Measurements from ENCODE around the gene PDGFB. TPM values are rescaled to one million over a fixed set of nuclear protein-coding genes. Genes with fewer than 3 reads are reported as not detected.
"Not testable (repeated sequence)": the region's sequence is repeated elsewhere in the genome, so short reads cannot be mapped to it uniquely, and the experiment has no call there.

Gene PDGFB
- total RNA-seq, 2 donors from 2014 or later, result 21.9 to 22.0 TPM

- H3K27me3 ChIP-seq, result no peaks in the 10 kb centered on the region
- no peak for DNase-seq (ENCODE audit: low spot score)
- no peaks in the 10 kb centered on the region for H3K9me3 ChIP-seq
- H3K4me1 ChIP-seq, result peaks cover 0 to 16% of the 10 kb centered on the region in 2 donors
- H3K4me3 ChIP-seq, result no peak overlapping the region
- TF ChIP-seq CTCF (IDR thresholded peaks at IDR 0.05), result no peak
- no peak overlapping the region for H3K27ac ChIP-seq
- H3K36me3 ChIP-seq, result peaks cover 38% of the 10 kb centered on the region
Measured at GRCh38 chr22:39223091-39223710, 21.6 kb downstream of the PDGFB start.

GRCh38 chr22:39221999-39222686 is 22.6 kb downstream of the PDGFB start:
- Histone ChIP-seq H3K36me3 (peaks cover 31% of the 10 kb centered on the region), H3K9me3 (no peaks in the 10 kb centered on the region)
- no peak for DNase-seq (ENCODE audit: low spot score)

GRCh38 chr22:39220890-39221850 is 23.6 kb downstream of the PDGFB start:
- TF ChIP-seq CTCF (IDR thresholded peaks at IDR 0.05), result no peak
- peaks cover 26% of the 10 kb centered on the region for H3K36me3 ChIP-seq
- H3K27me3 ChIP-seq, result no peaks in the 10 kb centered on the region
- H3K9me3 ChIP-seq, result no peaks in the 10 kb centered on the region
- no peak overlapping the region for H3K4me3 ChIP-seq
- peak overlapping the region; percentile 35 to 74 for H3K27ac ChIP-seq
- H3K4me1 ChIP-seq, result peaks cover 0 to 16% of the 10 kb centered on the region in 2 donors
- peak; percentile 72 for DNase-seq (ENCODE audit: low spot score)

More at GRCh38 chr22:39221999-39222686, 22.6 kb downstream of the PDGFB start:
- Histone ChIP-seq H3K4me1 (peaks cover 0 to 16% of the 10 kb centered on the region in 2 donors), H3K27ac (peak overlapping the region in 1 of 2 donors; percentile 74), H3K4me3 (no peak overlapping the region), H3K27me3 (no peaks in the 10 kb centered on the region)
- no peak for TF ChIP-seq CTCF (IDR thresholded peaks at IDR 0.05)

GRCh38 chr22:39220450-39220849 is 24.3 kb downstream of the PDGFB start:
- Histone ChIP-seq H3K4me3 (no peak overlapping the region), H3K9me3 (no peaks in the 10 kb centered on the region), H3K36me3 (peaks cover 22% of the 10 kb centered on the region), H3K27ac (peak overlapping the region in 1 of 2 donors; percentile 74), H3K4me1 (peaks cover 0 to 16% of the 10 kb centered on the region in 2 donors), H3K27me3 (no peaks in the 10 kb centered on the region)
- DNase-seq (ENCODE audit: low spot score), result no peak
- TF ChIP-seq CTCF (IDR thresholded peaks at IDR 0.05), result no peak

- H3K27me3 ChIP-seq, result no peaks in the 10 kb centered on the region
- TF ChIP-seq CTCF (IDR thresholded peaks at IDR 0.05), result no peak
- peaks cover 11% of the 10 kb centered on the region for H3K36me3 ChIP-seq
- H3K4me3 ChIP-seq, result no peak overlapping the region
- no peaks in the 10 kb centered on the region for H3K9me3 ChIP-seq
- peaks cover 0 to 16% of the 10 kb centered on the region in 2 donors for H3K4me1 ChIP-seq
- H3K27ac ChIP-seq, result no peak overlapping the region
- DNase-seq (ENCODE audit: low spot score), result no peak
Measured at GRCh38 chr22:39219071-39220039, 25.4 kb downstream of the PDGFB start.

GRCh38 chr22:39218432-39218831 is 26.4 kb downstream of the PDGFB start:
- H3K27ac ChIP-seq; H3K36me3 ChIP-seq; H3K4me3 ChIP-seq; H3K9me3 ChIP-seq; H3K27me3 ChIP-seq; DNase-seq (ENCODE audit: low spot score): not testable (repeated sequence)
- peaks cover 0 to 15% of the 10 kb centered on the region in 2 donors for H3K4me1 ChIP-seq

All from right atrium auricular region (tissue), 2 donors.